H9 (cell line): Measurements from ENCODE around the gene SMIM28. TPM values are rescaled to one million over a fixed set of nuclear protein-coding genes. Genes with fewer than 3 reads are reported as not detected.
A peak's percentile ranks its signal among the peaks of the same experiment; 100 is the strongest.

Experiments
- DNase-seq: peaks from one replicate; pipeline ENCODE4 v3.0.0-alpha.2; 2017
- H2AFZ ChIP-seq: one replicate; pipeline ENCODE4 v1.6.1; 2013; ENCODE audit warnings: mild to moderate bottlenecking, low read length, control low read depth, moderate library complexity
- H2AK5ac ChIP-seq: 2 replicates; pipeline ENCODE4 v1.6.1; 2013; ENCODE audit warnings: low read length, control low read depth, mixed read lengths; ENCODE audit not compliant: insufficient read length
- H2BK120ac ChIP-seq: one replicate; pipeline ENCODE4 v1.6.1; 2013; ENCODE audit warnings: low read depth, mild to moderate bottlenecking, low read length, control low read depth, inconsistent platforms; ENCODE audit not compliant: poor library complexity, severe bottlenecking
- H2BK12ac ChIP-seq: 2 replicates; pipeline ENCODE4 v1.6.1; 2013; ENCODE audit warnings: low read length, control low read depth, mixed read lengths, low read depth; ENCODE audit not compliant: insufficient read length
- H2BK15ac ChIP-seq: 2 replicates; pipeline ENCODE4 v1.6.1; 2013; ENCODE audit warnings: low read depth, low read length, control low read depth
- H2BK20ac ChIP-seq: one replicate; pipeline ENCODE4 v1.6.1; 2013; ENCODE audit warnings: low read depth, mild to moderate bottlenecking, low read length, control low read depth, inconsistent platforms; ENCODE audit not compliant: poor library complexity, severe bottlenecking
- H2BK5ac ChIP-seq: 2 replicates; pipeline ENCODE4 v1.6.1; 2013; ENCODE audit warnings: low read length, control low read depth, mixed read lengths; ENCODE audit not compliant: insufficient read length
- H3K14ac ChIP-seq: 2 replicates; pipeline ENCODE4 v1.6.1; 2013; ENCODE audit warnings: low read length, control low read depth; ENCODE audit not compliant: insufficient read depth
- H3K18ac ChIP-seq: 2 replicates; pipeline ENCODE4 v1.6.1; 2013; ENCODE audit warnings: low read depth, mild to moderate bottlenecking, mixed read lengths, low read length, control low read depth; ENCODE audit not compliant: insufficient read length
- H3K23ac ChIP-seq: 2 replicates; pipeline ENCODE4 v1.6.1; 2013; ENCODE audit warnings: low read length, control low read depth, mixed read lengths, low read depth; ENCODE audit not compliant: insufficient read length
- H3K23me2 ChIP-seq: 2 replicates; pipeline ENCODE4 v1.6.1; 2013; ENCODE audit warnings: low read depth, mild to moderate bottlenecking, mixed read lengths, low read length, control low read depth; ENCODE audit not compliant: insufficient read length, poor library complexity, severe bottlenecking
- H3K27ac ChIP-seq: 2 replicates; pipeline ENCODE4 v1.5.1; 2013; ENCODE audit warnings: low read length, control low read depth, mixed read lengths, low read depth; ENCODE audit not compliant: insufficient read length
- H3K27me3 ChIP-seq: 2 replicates; pipeline ENCODE4 v1.6.1; 2013; ENCODE audit warnings: low read length, control low read depth, inconsistent platforms; ENCODE audit not compliant: insufficient read depth
- H3K4ac ChIP-seq: 2 replicates; pipeline ENCODE4 v1.6.1; 2013; ENCODE audit warnings: low read depth, mild to moderate bottlenecking, control low read depth, inconsistent platforms, low read length, moderate library complexity
- H3K4me1 ChIP-seq: 2 replicates; pipeline ENCODE4 v1.6.1; 2013; ENCODE audit warnings: low read length, control low read depth, inconsistent platforms; ENCODE audit not compliant: insufficient read depth
- H3K4me2 ChIP-seq: 2 replicates; pipeline ENCODE4 v1.6.1; 2013; ENCODE audit warnings: low read length, control low read depth, mixed read lengths; ENCODE audit not compliant: insufficient read length, insufficient read depth
- H3K56ac ChIP-seq: 2 replicates; pipeline ENCODE4 v1.6.1; 2013; ENCODE audit warnings: low read depth, mild to moderate bottlenecking, mixed read lengths, low read length, control low read depth; ENCODE audit not compliant: insufficient read length
- H3K79me1 ChIP-seq: 2 replicates; pipeline ENCODE4 v1.6.1; 2013; ENCODE audit warnings: low read depth, mild to moderate bottlenecking, moderate library complexity, low read length, control low read depth, inconsistent platforms; ENCODE audit not compliant: insufficient read depth, poor library complexity, severe bottlenecking
- H3K79me2 ChIP-seq: 2 replicates; pipeline ENCODE4 v1.6.1; 2013; ENCODE audit warnings: low read length, control low read depth, inconsistent platforms; ENCODE audit not compliant: insufficient read depth
- H3K9ac ChIP-seq: 2 replicates; pipeline ENCODE4 v1.6.1; 2013; ENCODE audit warnings: low read length, control low read depth, mixed read lengths; ENCODE audit not compliant: insufficient read length; ENCODE audit errors: extremely low read depth
- H3K9me3 ChIP-seq: one replicate; pipeline ENCODE4 v1.6.1; 2013; ENCODE audit warnings: low read depth, low read length, inconsistent platforms; ENCODE audit not compliant: control insufficient read depth
- H3T11ph ChIP-seq: one replicate; pipeline ENCODE4 v1.6.1; 2013; ENCODE audit warnings: mild to moderate bottlenecking, low read length, control low read depth, inconsistent platforms
- H4K20me1 ChIP-seq: one replicate; pipeline ENCODE4 v1.6.1; 2013; ENCODE audit not compliant: control insufficient read depth, insufficient read length, insufficient read depth
- H4K5ac ChIP-seq: 2 replicates; pipeline ENCODE4 v1.6.1; 2013; ENCODE audit warnings: low read depth, mild to moderate bottlenecking, mixed read lengths, low read length, control low read depth; ENCODE audit not compliant: insufficient read length
- H4K8ac ChIP-seq: replicated peaks from 2 replicates; pipeline ENCODE4 v1.6.1; 2013; ENCODE audit warnings: low read length, control low read depth, mixed read lengths, low read depth; ENCODE audit not compliant: insufficient read length
- H4K91ac ChIP-seq: 2 replicates; pipeline ENCODE4 v1.6.1; 2013; ENCODE audit warnings: low read depth, mild to moderate bottlenecking, moderate library complexity, mixed read lengths, low read length, control low read depth; ENCODE audit not compliant: insufficient read length
- H3K27ac Mint-ChIP-seq, 3 experiments: 2 replicates in 2 of 3; 3 replicates in 1 of 3; pipeline ENCODE4 v1.8.0; 2020 to 2021; ENCODE audit warnings: mixed read lengths in 3 of 3, mild to moderate bottlenecking in 1 of 3, moderate library complexity in 1 of 3
- H3K27me3 Mint-ChIP-seq: 2 replicates; pipeline ENCODE4 v1.8.0; 2021; ENCODE audit warnings: low read depth, mild to moderate bottlenecking, moderate library complexity, mixed read lengths
- H3K36me3 Mint-ChIP-seq, 3 experiments: 2 replicates in 2 of 3; 3 replicates in 1 of 3; pipeline ENCODE4 v1.8.0; 2020 to 2021; ENCODE audit warnings: low read depth in 3 of 3, mixed read lengths in 3 of 3; ENCODE audit not compliant: insufficient read depth in 1 of 3
- H3K4me1 Mint-ChIP-seq, 2 experiments: 2 replicates each; pipeline ENCODE4 v1.8.0; 2020; ENCODE audit warnings: mixed read lengths in 2 of 2
- H3K4me3 Mint-ChIP-seq, 2 experiments: 2 replicates in 1 of 2; 3 replicates in 1 of 2; pipeline ENCODE4 v1.8.0; 2020 to 2021; ENCODE audit warnings: mild to moderate bottlenecking in 2 of 2, mixed read lengths in 2 of 2, moderate library complexity in 1 of 2
- H3K9me3 Mint-ChIP-seq, 2 experiments: 2 replicates in 1 of 2; 3 replicates in 1 of 2; pipeline ENCODE4 v1.8.0; 2020; ENCODE audit warnings: mild to moderate bottlenecking in 2 of 2, mixed read lengths in 2 of 2, moderate library complexity in 1 of 2
- WGBS: extraction: QIAGEN DNeasy Blood & Tissue Kit; methylation state at CpG from one replicate; pipeline ENCODE4 v1.1.7; 2013; ENCODE audit warnings: missing lambda C conversion rate, low lambda C conversion rate, mixed read lengths; ENCODE audit not compliant: insufficient read length; ENCODE audit errors: extremely low coverage; 5-methylcytosine and 5-hydroxymethylcytosine counted together
- total RNA-seq: library from RNA; stranded (reverse); gene quantifications from 2 replicates; pipeline ENCODE4 v1.2.1, GENCODE V29; 2021
- TF ChIP-seq, protein P1 (sequence below): fragments of 200-600 bp; sonication (generic); conservative IDR thresholded peaks from 3 replicates; pipeline ENCODE4 v1.8.0; 2021; ENCODE audit warnings: antibody characterized with exemption, mild to moderate bottlenecking

Gene SMIM28
- total RNA-seq, 1 experiment from 2014 or later = not detected

DNA sequence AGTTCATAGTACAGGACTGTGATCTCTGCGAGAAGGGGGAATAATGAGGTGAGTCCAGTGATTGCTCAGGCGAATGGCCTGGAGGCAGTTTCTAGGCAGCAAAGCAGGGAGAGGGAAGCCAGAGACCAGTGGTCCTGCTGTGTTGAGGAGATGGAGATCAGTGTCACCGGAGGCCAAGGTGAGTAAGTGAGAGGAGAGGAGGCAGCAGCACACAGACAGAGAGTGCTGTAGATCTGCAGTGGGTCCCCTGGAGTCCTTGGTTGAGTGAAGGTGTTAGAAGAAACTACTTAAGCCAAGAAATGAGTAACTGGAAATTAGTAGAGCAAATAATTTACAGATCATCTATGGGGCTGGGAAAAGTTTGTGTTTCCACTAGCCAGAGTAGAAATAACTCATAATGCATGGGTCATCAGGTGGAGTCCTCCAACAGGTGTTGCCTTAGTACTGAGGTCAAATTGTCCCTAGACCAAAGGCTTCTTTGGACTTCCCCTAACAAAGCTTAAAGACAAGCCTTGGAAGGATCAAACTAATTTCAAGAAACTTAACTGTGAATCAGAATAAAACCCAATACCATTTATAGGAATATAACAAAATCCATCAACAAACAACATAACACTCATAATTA lies 39.9 kb downstream of the SMIM28 start:
- Histone ChIP-seq H3K23me2 (no peaks in the 10 kb centered on the region), H3K18ac (no peak overlapping the region), H2AFZ (no peak overlapping the region), H4K8ac (no peak overlapping the region), H3K4me1 (no peaks in the 10 kb centered on the region), H2AK5ac (no peak overlapping the region), H4K5ac (no peak overlapping the region), H3K27me3 (no peaks in the 10 kb centered on the region), H3T11ph (no peak overlapping the region), H3K9ac (no peak overlapping the region), H2BK15ac (no peak overlapping the region), H4K20me1 (no peaks in the 10 kb centered on the region), H2BK20ac (no peak overlapping the region), H3K27ac (no peak overlapping the region), H3K9me3 (no peaks in the 10 kb centered on the region), H3K79me2 (no peaks in the 10 kb centered on the region), H4K91ac (no peak overlapping the region), H3K23ac (no peak overlapping the region), H3K14ac (no peak overlapping the region), H3K56ac (no peak overlapping the region), H3K79me1 (no peaks in the 10 kb centered on the region), H2BK5ac (no peak overlapping the region), H2BK12ac (no peak overlapping the region), H2BK120ac (no peak overlapping the region), H3K4me2 (no peak overlapping the region), H3K4ac (no peak overlapping the region)
- Mint-ChIP-seq H3K9me3 (no peaks in the 10 kb centered on the region; a peak in 1 of 5 replicates), H3K4me1 (no peaks in the 10 kb centered on the region; a peak in 2 of 4 replicates), H3K4me3 (no peak overlapping the region), H3K27ac (peak overlapping the region in 1 of 3 experiments; percentile 78; a peak in 1 of 7 replicates), H3K27me3 (no peaks in the 10 kb centered on the region), H3K36me3 (peaks cover 22 to 54% (median 44%) of the 10 kb centered on the region in 3 experiments)
- WGBS = no CpG with 5 or more reads among the region's 3 CpGs
- TF ChIP-seq, protein P1, sequence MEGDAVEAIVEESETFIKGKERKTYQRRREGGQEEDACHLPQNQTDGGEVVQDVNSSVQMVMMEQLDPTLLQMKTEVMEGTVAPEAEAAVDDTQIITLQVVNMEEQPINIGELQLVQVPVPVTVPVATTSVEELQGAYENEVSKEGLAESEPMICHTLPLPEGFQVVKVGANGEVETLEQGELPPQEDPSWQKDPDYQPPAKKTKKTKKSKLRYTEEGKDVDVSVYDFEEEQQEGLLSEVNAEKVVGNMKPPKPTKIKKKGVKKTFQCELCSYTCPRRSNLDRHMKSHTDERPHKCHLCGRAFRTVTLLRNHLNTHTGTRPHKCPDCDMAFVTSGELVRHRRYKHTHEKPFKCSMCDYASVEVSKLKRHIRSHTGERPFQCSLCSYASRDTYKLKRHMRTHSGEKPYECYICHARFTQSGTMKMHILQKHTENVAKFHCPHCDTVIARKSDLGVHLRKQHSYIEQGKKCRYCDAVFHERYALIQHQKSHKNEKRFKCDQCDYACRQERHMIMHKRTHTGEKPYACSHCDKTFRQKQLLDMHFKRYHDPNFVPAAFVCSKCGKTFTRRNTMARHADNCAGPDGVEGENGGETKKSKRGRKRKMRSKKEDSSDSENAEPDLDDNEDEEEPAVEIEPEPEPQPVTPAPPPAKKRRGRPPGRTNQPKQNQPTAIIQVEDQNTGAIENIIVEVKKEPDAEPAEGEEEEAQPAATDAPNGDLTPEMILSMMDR = no peak
- no peak for DNase-seq
